BLaER1 (cell line): ENCODE results near the gene RER1.

Experiments used
- H3K27ac ChIP-seq: shearing (Covaris generic); formaldehyde crosslinking; 2 replicates; pipeline ENCODE4 v1.8.1; 2022
- H3K27me3 ChIP-seq: shearing (Covaris generic); formaldehyde crosslinking; 2 replicates; pipeline ENCODE4 v1.8.1; 2022
- H3K36me3 ChIP-seq: shearing (Covaris generic); formaldehyde crosslinking; 2 replicates; pipeline ENCODE4 v1.8.1; 2022
- H3K4me1 ChIP-seq: shearing (Covaris generic); formaldehyde crosslinking; 2 replicates; pipeline ENCODE4 v1.8.1; 2022
- H3K4me2 ChIP-seq: shearing (Covaris generic); formaldehyde crosslinking; 2 replicates; pipeline ENCODE4 v1.8.1; 2022
- H3K4me3 ChIP-seq: shearing (Covaris generic); formaldehyde crosslinking; 2 replicates; pipeline ENCODE4 v1.8.1; 2022
- H3K9ac ChIP-seq: shearing (Covaris generic); formaldehyde crosslinking; 2 replicates; pipeline ENCODE4 v1.8.1; 2022
- H3K9me3 ChIP-seq: shearing (Covaris generic); formaldehyde crosslinking; 2 replicates; pipeline ENCODE4 v1.8.1; 2022
- H4K20me1 ChIP-seq: shearing (Covaris generic); formaldehyde crosslinking; 2 replicates; pipeline ENCODE4 v1.8.1; 2022
- Cebpa-rat ChIP-seq: shearing (Covaris generic); IDR thresholded peaks from 2 replicates; pipeline ENCODE4 v1.8.1; 2022

The RER1 gene

GRCh38 chr1:2414297-2414958 lies 22.8 kb downstream of the RER1 start:
- Histone ChIP-seq H3K4me2 (peak overlapping the region; percentile 99), H3K9me3 (no peaks in the 10 kb centered on the region), H3K4me1 (peaks cover 52% of the 10 kb centered on the region), H3K36me3 (peaks cover 10% of the 10 kb centered on the region; the same call in 1 of the 2 replicates), H4K20me1 (no peaks in the 10 kb centered on the region), H3K4me3 (peak overlapping the region; percentile 80), H3K9ac (peak overlapping the region; percentile 86; the same call in 1 of the 2 replicates), H3K27me3 (peaks cover 3% of the 10 kb centered on the region; the same call in 1 of the 2 replicates), H3K27ac (peak overlapping the region; percentile 91)
- no peak for TF ChIP-seq Cebpa-rat

GRCh38 chr1:2415337-2415736 lies 23.7 kb downstream of the RER1 start:
- H3K9me3 ChIP-seq = no peaks in the 10 kb centered on the region
- peak overlapping the region; percentile 99 for H3K4me2 ChIP-seq

GRCh38 chr1:2415801-2416208 lies 24.2 kb downstream of the RER1 start:
- H3K9ac ChIP-seq = no peak overlapping the region
- H3K4me1 ChIP-seq = peaks cover 58% of the 10 kb centered on the region
- no peak for TF ChIP-seq Cebpa-rat
- no peak overlapping the region for H3K4me3 ChIP-seq
- no peaks in the 10 kb centered on the region for H4K20me1 ChIP-seq
- H3K36me3 ChIP-seq = no peaks in the 10 kb centered on the region
- peaks cover 3% of the 10 kb centered on the region; the same call in 1 of the 2 replicates for H3K27me3 ChIP-seq
- peak overlapping the region; percentile 99 for H3K4me2 ChIP-seq
- H3K27ac ChIP-seq = no peak overlapping the region
- H3K9me3 ChIP-seq = no peaks in the 10 kb centered on the region

More at GRCh38 chr1:2415337-2415736, 23.7 kb downstream of the RER1 start:
- no peak for TF ChIP-seq Cebpa-rat
- Histone ChIP-seq H3K9ac (no peak overlapping the region), H3K4me3 (no peak overlapping the region), H3K36me3 (peaks cover 1% of the 10 kb centered on the region; the same call in 1 of the 2 replicates), H3K4me1 (peaks cover 53% of the 10 kb centered on the region), H3K27me3 (peaks cover 3% of the 10 kb centered on the region; the same call in 1 of the 2 replicates), H3K27ac (no peak overlapping the region), H4K20me1 (no peaks in the 10 kb centered on the region)

GRCh38 chr1:2416403-2416802 lies 24.8 kb downstream of the RER1 start:
- Histone ChIP-seq H3K27ac (no peak overlapping the region), H3K9ac (no peak overlapping the region), H3K4me1 (peaks cover 58% of the 10 kb centered on the region), H3K9me3 (no peaks in the 10 kb centered on the region), H3K4me2 (peak overlapping the region; percentile 99), H4K20me1 (no peaks in the 10 kb centered on the region), H3K36me3 (no peaks in the 10 kb centered on the region), H3K4me3 (no peak overlapping the region), H3K27me3 (peaks cover 3% of the 10 kb centered on the region; the same call in 1 of the 2 replicates)
- no peak for TF ChIP-seq Cebpa-rat

GRCh38 chr1:2417083-2417832 lies 25.6 kb downstream of the RER1 start:
- no peaks in the 10 kb centered on the region for H3K36me3 ChIP-seq
- 0 out of 2 replicates have a peak, but pooled peaks cover under 1% of the 10 kb centered on the region for H3K9me3 ChIP-seq
- H3K27me3 ChIP-seq = peaks cover 3% of the 10 kb centered on the region; the same call in 1 of the 2 replicates
- no peak overlapping the region for H3K27ac ChIP-seq
- no peaks in the 10 kb centered on the region for H4K20me1 ChIP-seq
- no peak overlapping the region for H3K9ac ChIP-seq
- peak overlapping the region; percentile 99 for H3K4me2 ChIP-seq
- TF ChIP-seq Cebpa-rat = no peak
- peaks cover 52% of the 10 kb centered on the region for H3K4me1 ChIP-seq
- no peak overlapping the region for H3K4me3 ChIP-seq

GRCh38 chr1:2417833-2418225 lies 26.2 kb downstream of the RER1 start:
- no peak overlapping the region for H3K9ac ChIP-seq
- peaks cover 52% of the 10 kb centered on the region for H3K4me1 ChIP-seq
- H3K36me3 ChIP-seq = no peaks in the 10 kb centered on the region
- no peak overlapping the region for H3K4me3 ChIP-seq
- H3K27ac ChIP-seq = no peak overlapping the region
- H3K9me3 ChIP-seq = 0 out of 2 replicates have a peak, but pooled peaks cover 5% of the 10 kb centered on the region
- H4K20me1 ChIP-seq = no peaks in the 10 kb centered on the region
- H3K27me3 ChIP-seq = peaks cover 3% of the 10 kb centered on the region; the same call in 1 of the 2 replicates
- H3K4me2 ChIP-seq = no peak overlapping the region
- TF ChIP-seq Cebpa-rat = no peak

GRCh38 chr1:2418791-2419320 lies 27.2 kb downstream of the RER1 start:
- TF ChIP-seq Cebpa-rat = no peak
- Histone ChIP-seq H3K4me2 (no peak overlapping the region), H4K20me1 (no peaks in the 10 kb centered on the region), H3K27me3 (peaks cover 3% of the 10 kb centered on the region; the same call in 1 of the 2 replicates), H3K9me3 (peaks cover 11% of the 10 kb centered on the region), H3K36me3 (no peaks in the 10 kb centered on the region), H3K9ac (no peak overlapping the region), H3K4me3 (no peak overlapping the region), H3K4me1 (peaks cover 42% of the 10 kb centered on the region), H3K27ac (no peak overlapping the region)

- Histone ChIP-seq H3K27ac (no peak overlapping the region), H3K4me1 (peaks cover 41% of the 10 kb centered on the region), H3K4me2 (no peak overlapping the region), H3K9me3 (peaks cover 11% of the 10 kb centered on the region), H3K36me3 (no peaks in the 10 kb centered on the region), H4K20me1 (no peaks in the 10 kb centered on the region), H3K27me3 (peaks cover 3% of the 10 kb centered on the region; the same call in 1 of the 2 replicates), H3K4me3 (no peak overlapping the region), H3K9ac (no peak overlapping the region)
- no peak for TF ChIP-seq Cebpa-rat
Observed at GRCh38 chr1:2419416-2419815, 27.8 kb downstream of the RER1 start.

GRCh38 chr1:2422523-2422922 lies 30.9 kb downstream of the RER1 start:
- Histone ChIP-seq H3K4me1 (peaks cover 23% of the 10 kb centered on the region; the same call in 1 of the 2 replicates), H3K27me3 (no peaks in the 10 kb centered on the region), H3K36me3 (no peaks in the 10 kb centered on the region), H3K9ac (no peak overlapping the region), H3K4me2 (no peak overlapping the region), H3K4me3 (no peak overlapping the region), H4K20me1 (no peaks in the 10 kb centered on the region), H3K27ac (no peak overlapping the region), H3K9me3 (peaks cover 11% of the 10 kb centered on the region)
- TF ChIP-seq Cebpa-rat = no peak

- Histone ChIP-seq H3K4me3 (no peak overlapping the region), H3K27ac (no peak overlapping the region), H3K4me2 (peak overlapping the region; percentile 7; the same call in 1 of the 2 replicates), H3K9ac (no peak overlapping the region), H3K9me3 (peaks cover 11% of the 10 kb centered on the region), H3K4me1 (peaks cover 48% of the 10 kb centered on the region), H3K27me3 (no peaks in the 10 kb centered on the region), H4K20me1 (no peaks in the 10 kb centered on the region), H3K36me3 (no peaks in the 10 kb centered on the region)
- TF ChIP-seq Cebpa-rat = no peak
Observed at GRCh38 chr1:2425892-2426291, 34.3 kb downstream of the RER1 start.
